ENCODE measurements around the gene CCDC97. TPM values are rescaled to one million over a fixed set of nuclear protein-coding genes. Genes with fewer than 3 reads are reported as not detected.
A peak's percentile ranks its signal among the peaks of the same experiment; 100 is the strongest.

The CCDC97 gene
- total and polyA plus RNA-seq, 2 of the 8 experiments (the other 6 are each of a cell fraction or from before 2014, with no cell fraction given): 19.8 to 27.1 TPM

GRCh38 chr19:41328157-41328841 lies 18.3 kb downstream of the CCDC97 start:
- FAIRE-seq: no peak
- Histone ChIP-seq H2BK5ac (ENCODE audit: low read depth, low read length) (peak overlapping the region; percentile 96), H3K27me3 (replicated peaks in 1 of 4; ENCODE audit: control insufficient read depth in 3 of 4, extremely low read depth in 1 of 4, insufficient read depth in 3 of 4, low read length in 3 of 4) (peaks cover 0 to 9% (median 0%) of the 10 kb centered on the region in 4 experiments; a peak in 3 of 7 replicates), H4K91ac (replicated peaks; ENCODE audit: insufficient read length, low read length) (peak overlapping the region; percentile 72), H3K79me2 (ENCODE audit: control insufficient read depth in 1 of 2, insufficient read depth in 2 of 2, low read length in 2 of 2) (no peaks in the 10 kb centered on the region), H3K9me3 (ENCODE audit: insufficient read depth in 2 of 2, low read depth in 1 of 2, low read length in 1 of 2) (no peaks in the 10 kb centered on the region), H2AFZ (ENCODE audit: low read length) (no peak overlapping the region), H3K36me3 (ENCODE audit: control insufficient read depth in 2 of 4, insufficient read depth in 4 of 4, low read length in 3 of 4) (no peaks in the 10 kb centered on the region), H2BK15ac (ENCODE audit: low read length) (peak overlapping the region; percentile 100), H2BK20ac (ENCODE audit: low read length) (peak overlapping the region; percentile 80; the same call in 1 of the 2 replicates), H3K18ac (ENCODE audit: extremely low read depth, low read length) (peak overlapping the region; percentile 71; the same call in 1 of the 2 replicates), H3K14ac (ENCODE audit: insufficient read length) (no peak overlapping the region), H2AK5ac (ENCODE audit: low read depth, low read length) (peak overlapping the region; percentile 91; the same call in 1 of the 2 replicates), H3K9ac (replicated peaks in 1 of 4; ENCODE audit: extremely low read depth in 1 of 4, low read depth in 3 of 4, low read length in 3 of 4) (0 out of 7 replicates have a peak overlapping the region, but pooled peaks of 1 of the 4 experiments have one; percentile 1), H4K5ac (ENCODE audit: insufficient read length, low read depth, low read length) (no peak overlapping the region), H3K79me1 (ENCODE audit: low read depth, low read length) (no peaks in the 10 kb centered on the region), H3K23me2 (ENCODE audit: low read depth, low read length) (peaks cover 19% of the 10 kb centered on the region), H3K4me1 (replicated peaks in 1 of 4; ENCODE audit: control insufficient read depth in 3 of 4, insufficient read depth in 4 of 4, low read length in 3 of 4) (peaks cover 15 to 27% (median 20%) of the 10 kb centered on the region in 4 experiments), H2BK120ac (replicated peaks; ENCODE audit: low read depth, low read length) (no peak overlapping the region), H4K8ac (ENCODE audit: extremely low read depth, insufficient read depth, low read length) (no peak overlapping the region; the same call in 1 of the 2 replicates), H3K27ac (ENCODE audit: low read depth, low read length) (no peak overlapping the region), H3K4me3 (ENCODE audit: extremely low read depth in 1 of 4, insufficient read depth in 2 of 4, low read depth in 3 of 4, low read length in 4 of 4) (no peak overlapping the region), H3K4ac (replicated peaks; ENCODE audit: insufficient read length, low read depth, low read length) (peak overlapping the region; percentile 29), H3K23ac (ENCODE audit: insufficient read length) (no peak overlapping the region), H3K56ac (replicated peaks; ENCODE audit: insufficient read length, low read depth, low read length) (no peak overlapping the region), H2BK12ac (ENCODE audit: low read depth, low read length) (peak overlapping the region; percentile 98; the same call in 1 of the 2 replicates), H4K20me1 (replicated peaks in 1 of 2; ENCODE audit: control insufficient read depth in 1 of 2, insufficient read depth in 2 of 2, low read length in 2 of 2) (peaks cover 0 to 4% of the 10 kb centered on the region in 2 experiments), H3K4me2 (ENCODE audit: insufficient read depth in 1 of 2, low read depth in 2 of 2, low read length in 2 of 2) (peak overlapping the region; percentile 61 to 98; a peak in 1 of 4 replicates)
- DNase-seq (ENCODE audit: low read depth in 1 of 2, low spot score in 2 of 2): no peak
- WGBS, 2 experiments (ENCODE audit: extremely low coverage in 1 of 2, insufficient coverage in 1 of 2, insufficient read length in 1 of 2, insufficient replicate concordance in 2 of 2, low coverage in 1 of 2, low lambda C conversion rate in 2 of 2, missing lambda C conversion rate in 1 of 2): 87% methylated on average over 22 of the region's 22 CpGs; no CpG with 5 or more reads in 1 of the 2 experiments
- CTCF ChIA-PET (ENCODE audit: partially characterized antibody): interaction anchor here (0.6 to 1.6 kb wide), 2 partner anchors 38 to 442 kb away, joined by 3 to 5 read pairs; no protein-coding TSS in a partner anchor
- POLR2A ChIA-PET (ENCODE audit: partially characterized antibody): interaction anchor here (0.9 to 12.6 kb wide), 8 partner anchors 9 to 63 kb away, joined by 3 to 137 read pairs (median 3); partner anchors contain the start of gene CCDC97
- no peak for TF ChIP-seq CTBP2 (IDR thresholded peaks at IDR 0.05; ENCODE audit: borderline replicate concordance, insufficient read depth, insufficient read length, low read length)
- TF ChIP-seq, protein P1, sequence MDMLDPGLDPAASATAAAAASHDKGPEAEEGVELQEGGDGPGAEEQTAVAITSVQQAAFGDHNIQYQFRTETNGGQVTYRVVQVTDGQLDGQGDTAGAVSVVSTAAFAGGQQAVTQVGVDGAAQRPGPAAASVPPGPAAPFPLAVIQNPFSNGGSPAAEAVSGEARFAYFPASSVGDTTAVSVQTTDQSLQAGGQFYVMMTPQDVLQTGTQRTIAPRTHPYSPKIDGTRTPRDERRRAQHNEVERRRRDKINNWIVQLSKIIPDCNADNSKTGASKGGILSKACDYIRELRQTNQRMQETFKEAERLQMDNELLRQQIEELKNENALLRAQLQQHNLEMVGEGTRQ (IDR thresholded peaks at IDR 0.05; ENCODE audit: low read length): no peak
- no peak for TF ChIP-seq BCL11A (IDR thresholded peaks at IDR 0.05; ENCODE audit: low read depth in 2 of 2, low read length in 2 of 2)
- TF ChIP-seq RXRA (IDR thresholded peaks at IDR 0.05; ENCODE audit: insufficient read depth, low read depth, low read length): no peak
- no peak for TF ChIP-seq RBBP5 (IDR thresholded peaks at IDR 0.05; ENCODE audit: borderline replicate concordance, low read depth, low read length)
- TF ChIP-seq CHD2 (IDR thresholded peaks at IDR 0.05; ENCODE audit: low read length): no peak
- no peak for TF ChIP-seq SIX5 (IDR thresholded peaks at IDR 0.05; ENCODE audit: low read depth, low read length)
- TF ChIP-seq NRF1 (IDR thresholded peaks at IDR 0.05; ENCODE audit: low read depth, low read length): no peak
- TF ChIP-seq EZH2 (IDR thresholded peaks at IDR 0.05; ENCODE audit: low read depth, low read length, severe bottlenecking): no peak
- TF ChIP-seq TAF7 (optimal IDR thresholded peaks at IDR 0.05; ENCODE audit: borderline replicate concordance, low read depth, low read length): no peak

Measured in H1 (cell line).